HG02840 (cell line): ENCODE data around the gene CCR6.
"Not testable (repeated sequence)": the region's sequence is repeated elsewhere in the genome, so short reads cannot be mapped to it uniquely, and the experiment has no call there.

Experiments used
- ATAC-seq: cut with Tn5 transposase; IDR thresholded peaks from one replicate; pipeline ENCODE4 v1.9.1; 2021; ENCODE audit warnings: mild to moderate bottlenecking, moderate library complexity, moderate number of reproducible peaks; ENCODE audit not compliant: unreplicated experiment, low FRiP score

CCR6 gene

DNA sequence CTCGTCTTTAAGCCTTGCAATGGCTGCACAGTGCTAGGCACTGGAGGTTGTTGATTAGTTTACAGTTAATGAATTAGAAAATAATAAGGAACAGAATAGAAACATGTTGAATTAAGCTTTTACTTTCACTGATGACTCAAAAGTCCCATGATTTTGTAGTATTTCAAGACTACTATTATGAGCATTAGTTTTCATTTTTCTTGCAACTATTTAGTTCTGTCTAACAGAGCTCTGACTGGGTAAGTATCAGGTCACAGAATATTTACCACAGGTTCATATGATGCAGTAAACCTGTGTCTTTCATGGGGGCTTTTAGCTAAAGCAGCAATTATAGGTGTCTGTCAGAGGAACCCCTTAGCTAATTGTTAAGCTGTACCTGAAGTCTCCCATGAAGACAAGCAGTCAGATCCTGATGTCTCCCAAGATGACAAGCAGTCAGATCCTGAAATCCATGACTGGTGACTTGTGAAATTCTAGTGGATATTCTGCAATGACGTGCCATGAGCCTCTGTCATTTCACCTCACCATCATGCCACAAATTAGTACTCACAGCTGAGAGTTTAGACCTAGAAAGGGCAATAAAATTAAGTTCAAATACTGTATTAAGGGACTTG lies 43.1 kb downstream of the CCR6 start:
- ATAC-seq: no peak

DNA sequence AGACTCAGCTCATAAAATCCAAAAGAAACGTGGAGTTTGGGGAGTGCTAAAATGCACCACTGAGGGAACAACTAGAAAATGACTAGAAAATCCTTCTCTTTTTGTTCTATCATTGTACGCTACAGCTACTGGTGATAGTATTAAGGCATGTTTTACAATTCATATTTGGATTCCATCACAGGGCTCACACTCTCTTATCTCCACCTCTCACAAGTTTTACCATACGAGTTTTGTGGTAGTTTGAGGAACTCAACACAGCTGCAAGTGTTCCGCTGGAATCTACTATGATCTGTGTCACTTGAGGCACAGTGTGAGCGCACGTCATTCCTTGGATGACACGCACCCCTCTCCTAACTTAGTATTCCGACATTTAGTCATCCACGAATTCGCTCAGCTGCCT lies 44.8 kb downstream of the CCR6 start:
- not testable (repeated sequence) for ATAC-seq

GRCh38 chr6:167168296-167168695 lies 45.4 kb downstream of the CCR6 start:
- ATAC-seq: not testable (repeated sequence)

GRCh38 chr6:167169867-167170266 lies 47.0 kb downstream of the CCR6 start:
- not testable (repeated sequence) for ATAC-seq

DNA sequence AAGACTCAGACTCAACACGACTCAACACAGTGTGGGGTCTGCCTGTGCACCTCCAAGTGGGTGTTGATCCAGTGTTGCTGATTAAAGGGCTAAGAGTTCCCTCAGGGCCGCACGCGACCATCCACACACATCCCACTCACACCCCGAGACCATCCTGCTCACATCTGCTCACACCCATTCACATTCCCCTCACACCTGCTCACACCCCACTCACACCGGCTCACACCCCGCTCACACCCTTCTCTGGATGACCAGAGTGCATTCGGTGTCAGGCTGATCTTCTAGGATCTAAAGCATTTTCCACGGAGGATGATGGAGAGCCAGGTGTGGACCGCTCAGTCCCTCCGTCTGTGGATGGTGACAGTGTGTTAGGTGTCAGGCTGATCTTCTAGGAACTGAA lies 48.4 kb downstream of the CCR6 start:
- ATAC-seq: not testable (repeated sequence)

DNA sequence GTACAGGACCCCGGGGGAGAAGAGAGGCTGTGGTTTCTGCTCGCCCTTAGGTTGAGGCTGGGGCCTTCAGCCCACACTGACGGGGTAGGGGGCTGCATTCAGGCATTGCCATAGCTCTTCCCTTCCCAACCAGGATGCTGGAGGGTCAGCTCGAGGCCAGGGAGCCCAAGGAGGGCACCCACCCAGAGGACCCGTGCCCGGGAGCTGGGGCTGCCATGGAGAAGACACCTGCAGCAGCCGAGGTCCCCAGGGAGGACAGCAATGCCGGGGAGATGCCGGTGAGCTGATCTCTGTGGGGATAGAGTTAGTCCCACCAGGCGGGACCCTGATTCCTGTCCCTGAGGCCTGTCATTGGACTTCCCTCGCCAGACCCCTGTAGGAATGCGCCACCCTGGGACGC lies 49.1 kb downstream of the CCR6 start:
- ATAC-seq: not testable (repeated sequence)

DNA sequence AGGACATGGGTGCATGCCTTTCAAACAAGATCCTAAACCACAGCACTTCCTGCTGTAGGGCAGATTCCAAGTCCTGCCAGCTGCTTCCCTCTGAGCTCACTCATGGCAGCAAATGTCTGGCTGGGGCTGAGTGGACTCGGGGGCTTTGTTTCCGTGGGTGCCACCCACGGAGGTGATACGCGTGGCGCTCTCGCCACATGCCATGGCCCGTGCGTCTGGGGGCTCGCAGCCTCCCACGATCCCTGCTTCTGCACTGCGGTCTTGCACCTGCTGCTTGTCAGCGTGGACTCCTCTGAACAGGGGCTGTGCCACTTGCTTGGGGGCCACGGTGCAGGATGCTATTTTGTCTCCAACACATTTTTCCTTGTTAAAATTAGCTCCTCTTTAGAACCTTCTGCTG lies 54.4 kb downstream of the CCR6 start:
- not testable (repeated sequence) for ATAC-seq

DNA sequence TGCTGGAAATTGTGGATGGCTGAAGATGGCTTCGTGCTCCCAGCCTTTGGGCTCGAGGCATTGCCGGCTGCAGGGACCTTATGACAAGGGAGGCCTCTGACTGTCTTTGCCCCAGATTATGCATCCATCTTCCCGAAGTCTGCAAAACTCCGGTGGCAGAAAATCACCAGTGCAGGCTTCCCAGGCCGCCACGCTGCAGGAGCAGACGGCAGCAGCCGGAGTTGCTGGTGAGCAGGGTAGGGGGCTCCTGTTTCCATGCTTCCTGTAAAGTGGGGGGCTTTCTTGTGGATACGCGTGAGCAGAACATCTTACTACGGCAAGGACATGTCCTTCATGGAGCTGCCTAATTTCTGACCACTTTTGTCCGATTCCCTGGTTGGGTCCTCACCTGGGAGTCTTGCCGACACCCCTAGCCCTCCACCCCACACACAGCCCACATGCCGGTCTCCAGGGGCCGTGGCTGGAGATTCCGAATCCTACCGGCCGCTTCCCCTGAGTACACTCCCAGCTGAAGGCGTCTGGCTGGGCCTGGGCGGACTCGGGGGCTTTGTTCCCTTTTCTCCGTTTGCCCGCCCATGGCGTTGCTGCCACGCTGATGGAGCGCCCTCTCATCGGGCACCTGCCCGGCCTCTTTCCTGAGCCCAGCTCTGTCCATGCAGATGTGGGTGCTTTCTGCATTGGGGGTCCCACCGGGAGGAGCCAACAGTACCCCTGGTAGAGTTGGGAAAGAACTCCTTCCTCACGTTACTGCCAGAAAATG lies 56.2 kb downstream of the CCR6 start:
- not testable (repeated sequence) for ATAC-seq

DNA sequence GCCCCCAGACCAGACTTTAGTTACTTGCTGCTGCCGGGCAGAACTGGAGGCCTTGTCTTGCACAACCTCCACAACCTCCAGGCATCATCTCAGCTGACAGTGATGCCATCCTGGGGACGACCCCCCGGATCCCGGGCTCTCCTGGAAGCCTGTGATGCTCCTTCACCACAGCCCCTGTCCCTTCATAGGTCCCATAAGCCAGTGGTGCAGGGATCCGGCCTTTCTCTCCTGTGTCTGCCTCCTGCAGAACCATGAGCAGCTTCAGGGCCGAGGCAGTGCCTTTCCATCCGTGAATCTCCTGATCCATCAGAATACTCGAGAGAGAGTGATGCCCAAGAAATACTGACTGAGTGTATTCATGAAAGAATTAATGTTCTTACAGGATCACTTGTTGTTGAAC lies 57.2 kb downstream of the CCR6 start:
- not testable (repeated sequence) for ATAC-seq

DNA sequence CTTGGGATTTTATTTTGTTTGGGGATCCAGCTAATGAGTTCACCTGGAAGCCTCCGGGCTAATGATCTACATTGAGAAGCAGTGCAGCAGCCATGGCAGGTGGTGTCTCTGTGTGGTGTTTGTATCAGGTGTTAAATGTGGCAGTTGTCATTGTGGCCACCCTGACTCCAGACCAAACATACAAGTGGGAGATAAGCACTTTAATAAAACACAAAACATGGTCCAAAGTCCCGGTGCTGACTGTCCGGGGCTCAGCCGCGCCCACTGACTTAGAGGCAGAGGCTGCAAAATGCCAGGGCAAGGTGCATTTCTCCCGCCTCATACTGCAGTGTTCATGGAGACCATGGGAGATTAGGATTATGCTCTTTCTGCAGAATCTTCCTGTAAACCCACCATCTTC lies 58.5 kb downstream of the CCR6 start:
- ATAC-seq: not testable (repeated sequence)

DNA sequence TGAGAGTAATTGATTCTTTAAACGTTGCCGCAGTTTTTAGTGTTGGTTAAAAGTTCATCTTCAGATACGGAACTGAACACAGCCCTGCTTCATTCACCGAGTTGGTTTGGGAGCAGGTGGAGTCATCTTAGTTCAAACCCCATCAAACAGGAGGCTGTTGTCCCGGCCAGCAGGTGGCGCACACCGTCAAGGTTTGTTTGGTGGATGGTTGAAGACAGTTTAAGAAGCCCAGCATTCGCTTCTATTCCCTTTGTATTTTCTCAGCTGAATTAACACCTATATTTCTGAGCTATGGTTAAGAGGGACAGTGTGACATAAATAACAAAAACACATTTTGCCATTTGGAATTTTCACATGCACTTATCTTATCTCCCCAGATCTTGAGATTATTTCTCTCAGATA lies 60.0 kb downstream of the CCR6 start:
- ATAC-seq: not testable (repeated sequence)

DNA sequence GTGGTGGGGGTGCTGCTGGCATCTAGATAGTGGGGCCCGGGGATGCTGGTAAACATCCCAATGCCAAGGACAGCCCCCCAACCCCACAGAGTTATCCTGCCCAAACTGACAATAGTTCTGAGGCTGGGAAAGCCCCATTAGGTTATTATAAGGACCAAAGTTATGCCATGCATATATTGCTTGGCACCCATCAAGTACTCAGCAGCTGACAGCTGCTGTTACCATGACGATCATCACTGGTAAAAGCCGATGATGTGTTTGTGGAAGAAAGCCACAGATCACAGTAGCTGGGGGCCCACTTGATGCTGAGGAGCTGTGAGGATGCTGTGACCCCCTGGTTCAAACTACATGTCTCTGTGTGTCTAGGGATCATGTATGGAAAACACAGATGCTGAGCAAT lies 62.2 kb downstream of the CCR6 start:
- ATAC-seq: not testable (repeated sequence)

DNA sequence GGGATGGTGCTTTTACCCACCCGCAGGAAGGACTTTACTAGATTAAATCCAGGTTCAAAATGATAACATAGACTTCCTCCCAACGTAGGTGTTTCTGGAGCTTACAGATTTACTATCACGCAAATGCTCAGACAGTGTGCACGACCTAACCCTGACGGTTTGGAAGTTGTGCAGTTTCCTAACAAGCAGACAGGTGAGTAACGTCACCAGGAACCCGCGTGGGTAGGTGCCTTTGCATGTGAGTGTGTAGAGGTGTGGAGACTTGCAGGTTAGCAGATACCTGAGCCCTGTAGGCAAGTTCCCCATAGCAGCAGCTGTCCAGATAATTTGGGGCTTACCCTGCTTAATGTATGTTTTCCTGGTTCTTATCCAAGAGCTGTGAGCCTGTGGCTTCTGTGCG lies 64.4 kb downstream of the CCR6 start:
- ATAC-seq: not testable (repeated sequence)
